ENCODE measurements around the gene ELK4.
A peak's percentile ranks its signal among the peaks of the same experiment; 100 is the strongest.

Gene ELK4

DNA sequence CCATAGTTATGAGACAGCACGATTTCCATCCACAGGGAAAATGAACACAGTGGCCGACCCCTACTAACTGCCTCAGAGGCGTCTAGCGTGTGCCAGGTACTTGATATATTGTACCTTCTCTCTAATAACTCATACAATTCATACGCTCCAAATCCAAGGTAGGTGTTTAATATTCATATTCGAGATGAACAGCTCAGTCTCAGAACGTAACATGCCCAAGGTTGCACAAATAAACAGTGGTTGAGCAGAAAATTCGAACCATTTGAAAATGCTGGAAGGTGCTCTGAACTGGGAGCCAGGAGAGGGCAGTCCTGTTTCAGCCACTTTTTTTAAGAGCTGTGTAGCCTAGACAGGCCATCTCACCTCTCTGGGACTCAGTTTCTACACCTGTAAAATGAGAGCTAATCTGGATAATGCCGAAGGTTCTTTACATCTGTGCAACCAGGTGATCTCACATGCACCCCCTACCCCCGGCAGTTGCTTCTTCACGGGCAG, 40.6 kb upstream of the ELK4 start:
- H3K36me3 ChIP-seq (replicated peaks; ENCODE audit: insufficient read depth, low read length), result no peaks in the 10 kb centered on the region
- H3K9ac ChIP-seq (ENCODE audit: low read length), result no peak overlapping the region
- peak overlapping the region; percentile 22; the same call in 1 of the 2 replicates for H3K4me3 ChIP-seq (ENCODE audit: low read length)
- H3F3A ChIP-seq (ENCODE audit: insufficient read depth, low read length), result peaks cover 21% of the 10 kb centered on the region
- H3K9me2 ChIP-seq (replicated peaks; ENCODE audit: insufficient read depth, low read length), result no peaks in the 10 kb centered on the region
- no peak overlapping the region for H3K27ac ChIP-seq (ENCODE audit: low read length)
- no peaks in the 10 kb centered on the region for H3K9me3 ChIP-seq (replicated peaks; ENCODE audit: insufficient read depth, low read length)
- H3K4me2 ChIP-seq (ENCODE audit: low read depth, low read length), result peak overlapping the region; percentile 38
- H2AFZ ChIP-seq (ENCODE audit: low read length), result no peak overlapping the region
- H3K27me3 ChIP-seq (replicated peaks; ENCODE audit: insufficient read depth, low read length), result peaks cover 59% of the 10 kb centered on the region
- TF ChIP-seq EZH2 (optimal IDR thresholded peaks at IDR 0.05; ENCODE audit: low read depth, low read length) (no peak), EZH2phosphoT487 (IDR thresholded peaks at IDR 0.05; ENCODE audit: low read length) (no peak)
- TF ChIP-seq, protein P1, sequence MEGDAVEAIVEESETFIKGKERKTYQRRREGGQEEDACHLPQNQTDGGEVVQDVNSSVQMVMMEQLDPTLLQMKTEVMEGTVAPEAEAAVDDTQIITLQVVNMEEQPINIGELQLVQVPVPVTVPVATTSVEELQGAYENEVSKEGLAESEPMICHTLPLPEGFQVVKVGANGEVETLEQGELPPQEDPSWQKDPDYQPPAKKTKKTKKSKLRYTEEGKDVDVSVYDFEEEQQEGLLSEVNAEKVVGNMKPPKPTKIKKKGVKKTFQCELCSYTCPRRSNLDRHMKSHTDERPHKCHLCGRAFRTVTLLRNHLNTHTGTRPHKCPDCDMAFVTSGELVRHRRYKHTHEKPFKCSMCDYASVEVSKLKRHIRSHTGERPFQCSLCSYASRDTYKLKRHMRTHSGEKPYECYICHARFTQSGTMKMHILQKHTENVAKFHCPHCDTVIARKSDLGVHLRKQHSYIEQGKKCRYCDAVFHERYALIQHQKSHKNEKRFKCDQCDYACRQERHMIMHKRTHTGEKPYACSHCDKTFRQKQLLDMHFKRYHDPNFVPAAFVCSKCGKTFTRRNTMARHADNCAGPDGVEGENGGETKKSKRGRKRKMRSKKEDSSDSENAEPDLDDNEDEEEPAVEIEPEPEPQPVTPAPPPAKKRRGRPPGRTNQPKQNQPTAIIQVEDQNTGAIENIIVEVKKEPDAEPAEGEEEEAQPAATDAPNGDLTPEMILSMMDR (IDR thresholded peaks at IDR 0.05; ENCODE audit: low read length), result no peak; the same call in 1 of the 2 replicates
- H4K20me1 ChIP-seq (ENCODE audit: insufficient read depth, low read length), result 0 out of 2 replicates have a peak, but pooled peaks cover 2% of the 10 kb centered on the region
- no peaks in the 10 kb centered on the region for H3K79me2 ChIP-seq (ENCODE audit: low read length)
- DNase-seq, result no peak
- peaks cover 22% of the 10 kb centered on the region for H3K4me1 ChIP-seq (ENCODE audit: low read length)

DNA sequence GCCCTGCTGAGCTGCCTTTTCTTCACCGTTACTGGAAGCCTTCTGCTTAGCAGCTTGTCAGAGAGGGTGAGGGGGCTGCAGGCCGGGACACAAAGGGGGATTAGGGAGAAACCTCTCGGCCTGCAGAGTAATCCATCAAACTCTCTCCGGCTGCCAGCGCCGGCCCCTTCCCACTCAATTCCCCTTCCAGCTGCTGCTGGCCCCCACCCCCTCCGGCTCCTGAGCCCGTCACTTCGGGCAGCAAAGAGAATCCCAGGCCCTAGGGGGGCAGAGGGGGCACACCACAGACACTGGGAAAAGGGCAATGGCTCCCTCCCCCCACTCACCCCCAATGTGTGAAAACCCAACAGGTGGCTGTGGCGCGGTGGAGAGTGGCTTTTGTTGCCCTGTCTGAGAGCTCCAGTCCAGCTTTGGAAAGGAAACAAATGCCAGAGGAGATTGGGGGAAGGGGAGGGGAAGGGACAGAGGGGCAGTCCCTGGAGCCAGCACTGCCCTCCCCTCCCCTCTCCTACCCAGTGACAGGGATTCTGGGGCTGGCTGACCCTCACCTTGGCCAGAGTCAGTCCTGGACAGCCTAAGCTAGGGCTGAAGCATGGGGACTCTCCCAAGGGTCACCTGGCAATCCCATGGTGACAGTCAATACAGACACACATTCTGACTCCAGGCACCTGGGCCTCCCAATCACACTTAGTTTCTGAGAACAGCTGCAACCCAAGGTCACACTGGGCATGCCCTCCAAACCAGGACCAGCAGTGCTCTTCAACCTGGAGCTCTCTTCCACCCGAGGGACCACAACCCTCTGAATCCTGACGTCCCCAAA, 39.0 kb upstream of the ELK4 start:
- no peaks in the 10 kb centered on the region for H3K79me2 ChIP-seq (ENCODE audit: low read length)
- H3K9me3 ChIP-seq (replicated peaks; ENCODE audit: insufficient read depth, low read length), result no peaks in the 10 kb centered on the region
- H3K27ac ChIP-seq (ENCODE audit: low read length), result no peak overlapping the region
- H3K4me2 ChIP-seq (ENCODE audit: low read depth, low read length), result peak overlapping the region; percentile 38; the same call in 1 of the 2 replicates
- no peak overlapping the region for H3K4me3 ChIP-seq (ENCODE audit: low read length)
- peaks cover 22% of the 10 kb centered on the region for H3K4me1 ChIP-seq (ENCODE audit: low read length)
- no peak overlapping the region for H2AFZ ChIP-seq (ENCODE audit: low read length)
- peaks cover 21% of the 10 kb centered on the region for H3F3A ChIP-seq (ENCODE audit: insufficient read depth, low read length)
- H3K36me3 ChIP-seq (replicated peaks; ENCODE audit: insufficient read depth, low read length), result no peaks in the 10 kb centered on the region
- peaks cover 65% of the 10 kb centered on the region for H3K27me3 ChIP-seq (replicated peaks; ENCODE audit: insufficient read depth, low read length)
- TF ChIP-seq, protein P1 (IDR thresholded peaks at IDR 0.05; ENCODE audit: low read length), result no peak
- no peaks in the 10 kb centered on the region for H3K9me2 ChIP-seq (replicated peaks; ENCODE audit: insufficient read depth, low read length)
- H4K20me1 ChIP-seq (ENCODE audit: insufficient read depth, low read length), result 0 out of 2 replicates have a peak, but pooled peaks cover 2% of the 10 kb centered on the region
- H3K9ac ChIP-seq (ENCODE audit: low read length), result no peak overlapping the region
- no peak for DNase-seq

DNA sequence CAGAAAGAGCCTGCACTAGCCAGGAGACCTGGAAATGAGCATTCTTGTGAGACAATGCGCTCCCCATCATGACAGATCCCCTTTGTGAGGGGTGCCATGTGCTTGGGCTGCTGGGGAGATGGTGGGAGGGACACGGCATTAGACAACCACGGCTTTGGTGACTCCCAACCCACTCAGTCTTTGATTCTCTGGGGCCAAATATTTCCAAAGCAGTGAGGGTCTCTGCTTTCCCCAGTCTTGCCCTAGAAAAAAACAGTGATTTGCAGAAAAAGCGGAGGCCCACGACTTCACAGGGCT, 38.3 kb upstream of the ELK4 start:
- Histone ChIP-seq H3K36me3 (replicated peaks; ENCODE audit: insufficient read depth, low read length) (no peaks in the 10 kb centered on the region), H4K20me1 (ENCODE audit: insufficient read depth, low read length) (0 out of 2 replicates have a peak, but pooled peaks cover 2% of the 10 kb centered on the region), H3K27me3 (replicated peaks; ENCODE audit: insufficient read depth, low read length) (peaks cover 71% of the 10 kb centered on the region), H3K4me2 (ENCODE audit: low read depth, low read length) (no peak overlapping the region), H2AFZ (ENCODE audit: low read length) (no peak overlapping the region), H3K27ac (ENCODE audit: low read length) (no peak overlapping the region), H3K9ac (ENCODE audit: low read length) (no peak overlapping the region), H3F3A (ENCODE audit: insufficient read depth, low read length) (peaks cover 21% of the 10 kb centered on the region), H3K9me2 (replicated peaks; ENCODE audit: insufficient read depth, low read length) (no peaks in the 10 kb centered on the region), H3K79me2 (ENCODE audit: low read length) (no peaks in the 10 kb centered on the region), H3K4me1 (ENCODE audit: low read length) (peaks cover 22% of the 10 kb centered on the region), H3K4me3 (ENCODE audit: low read length) (no peak overlapping the region), H3K9me3 (replicated peaks; ENCODE audit: insufficient read depth, low read length) (no peaks in the 10 kb centered on the region)
- no peak for DNase-seq
- TF ChIP-seq EZH2 (optimal IDR thresholded peaks at IDR 0.05; ENCODE audit: low read depth, low read length) (no peak), EZH2phosphoT487 (IDR thresholded peaks at IDR 0.05; ENCODE audit: low read length) (no peak)
- TF ChIP-seq, protein P1 (IDR thresholded peaks at IDR 0.05; ENCODE audit: low read length), result no peak

Measured in MM.1S (cell line).